HTERT RPE-1 (cell line): ENCODE results near the gene CCDC86.

Experiments used
- in situ Hi-C: fragments of 300-500 bp; cut with MboI; formaldehyde crosslinking; loops from 4 replicates; pipeline ENCODE4 v1.14.3; 2020; ENCODE audit warnings: low sequenced_read_pairs

The CCDC86 gene

GRCh38 chr11:60830478-60831142, 11.3 kb upstream of the CCDC86 start:
- in situ Hi-C loops: no loop called here

GRCh38 chr11:60831143-60831500, 10.8 kb upstream of the CCDC86 start:
- in situ Hi-C loops: no loop called here

GRCh38 chr11:60831501-60832079, 10.3 kb upstream of the CCDC86 start:
- in situ Hi-C loops: no loop called here

GRCh38 chr11:60834742-60835533, 7.0 kb upstream of the CCDC86 start:
- in situ Hi-C loops: no loop called here

GRCh38 chr11:60835534-60835846, 6.4 kb upstream of the CCDC86 start:
- in situ Hi-C loops: no loop called here

GRCh38 chr11:60836866-60837515, 4.9 kb upstream of the CCDC86 start:
- in situ Hi-C loops: no loop called here

GRCh38 chr11:60838132-60838531, 3.8 kb upstream of the CCDC86 start:
- in situ Hi-C loops: no loop called here

GRCh38 chr11:60840470-60841430, 1.2 kb upstream of the CCDC86 start:
- in situ Hi-C loops: no loop called here

GRCh38 chr11:60842668-60843600, 1.0 kb downstream of the CCDC86 start:
- in situ Hi-C loops: no loop called here

- in situ Hi-C loops: no loop called here
Observed at GRCh38 chr11:60844045-60844869, 2.3 kb downstream of the CCDC86 start.

GRCh38 chr11:60844870-60845221, 2.9 kb downstream of the CCDC86 start:
- in situ Hi-C loops: no loop called here

GRCh38 chr11:60845338-60845737, 3.4 kb downstream of the CCDC86 start:
- in situ Hi-C loops: no loop called here

- in situ Hi-C loops: no loop called here
Observed at GRCh38 chr11:60847281-60847680, 5.4 kb downstream of the CCDC86 start.

- in situ Hi-C loops: no loop called here
Observed at GRCh38 chr11:60847896-60848295, 6.0 kb downstream of the CCDC86 start.

GRCh38 chr11:60848714-60849151, 6.8 kb downstream of the CCDC86 start:
- in situ Hi-C loops: no loop called here

- in situ Hi-C loops: no loop called here
Observed at GRCh38 chr11:60849641-60850520, 8.0 kb downstream of the CCDC86 start.

GRCh38 chr11:60851327-60852104, 9.6 kb downstream of the CCDC86 start:
- in situ Hi-C loops: no loop called here
